HCT116 (cell line): ENCODE data around the gene RFLNA. TPM values are rescaled to one million over a fixed set of nuclear protein-coding genes. Genes with fewer than 3 reads are reported as not detected.

Experiments
- ATAC-seq: fragments of 200-7000 bp; cut with Tn5 transposase; 2 replicates; pipeline ENCODE4 v1.9.1; 2020; ENCODE audit warnings: mild to moderate bottlenecking, moderate library complexity
- BruUV-seq: library from RNA; stranded (reverse); fragments of 400-500 nt; replicated peaks from 2 replicates; lab custom pipeline; 2021; lab: Mats Ljungman, UMichigan
- CTCF ChIA-PET: fragments of 300-600 bp; sonication (Branson Sonifier 250); formaldehyde crosslinking; loops from one replicate; lab custom pipeline; 2021; ENCODE audit warnings: antibody characterized with exemption; lab: Charles Lee
- POLR2A ChIA-PET: fragments of 300-600, 350-600 bp; sonication (Branson Sonifier 250); formaldehyde crosslinking; loops from one replicate; lab custom pipeline; 2021; ENCODE audit warnings: antibody characterized with exemption; lab: Charles Lee
- RAD21 ChIA-PET, 2 experiments: fragments of 300-600 bp; sonication (Branson Sonifier 250); formaldehyde crosslinking; loops; one replicate each; lab custom pipeline; 2023; ENCODE audit warnings: low total read pairs in 2 of 2; ENCODE audit not compliant: uncharacterized antibody in 2 of 2, unreplicated experiment in 2 of 2, low non-redundant PET in 1 of 2; lab: Charles Lee
- DNase-seq: peaks from one replicate; pipeline ENCODE4 v3.0.0-alpha.2; 2010; ENCODE audit warnings: low read depth, low spot score
- H2AFZ ChIP-seq: fragments of 200-600 bp; shearing (Covaris generic), sonication (generic); 2 replicates; pipeline ENCODE4 v1.6.1; 2017; ENCODE audit warnings: low read depth, mixed run types, mixed read lengths, antibody characterized with exemption, low read length; ENCODE audit not compliant: poor library complexity, severe bottlenecking
- H3K27ac ChIP-seq: 2 replicates; pipeline ENCODE4 v1.5.1; 2012; ENCODE audit warnings: low read depth, low read length
- H3K27me3 ChIP-seq: fragments of 200-600 bp; sonication (generic); 2 replicates; pipeline ENCODE4 v1.6.1; 2016; ENCODE audit warnings: mixed run types, low read length, mixed read lengths; ENCODE audit not compliant: insufficient read depth
- H3K36me3 ChIP-seq, 2 experiments: fragments of 200-500 bp in 1 of 2; fragments of 200-600 bp in 1 of 2; sonication (Bioruptor generic) in 1 of 2; sonication (generic) in 1 of 2; 2 replicates each; pipeline versions ENCODE4 v1.5.1 to v1.6.1; 2014 to 2016; ENCODE audit warnings: low read length in 2 of 2, inconsistent platforms in 1 of 2, mixed read lengths in 1 of 2, mixed run types in 1 of 2; ENCODE audit not compliant: insufficient read depth in 2 of 2, control insufficient read depth in 1 of 2
- H3K4me1 ChIP-seq, 2 experiments: fragments of 200-600 bp in 1 of 2; sonication (generic) in 1 of 2; 2 replicates each; pipeline versions ENCODE4 v1.5.1 to v1.6.1; 2012 to 2017; ENCODE audit warnings: low read length in 2 of 2, inconsistent platforms in 1 of 2, mild to moderate bottlenecking in 1 of 2, mixed read lengths in 1 of 2, mixed run types in 1 of 2, moderate library complexity in 1 of 2; ENCODE audit not compliant: insufficient read depth in 2 of 2, control insufficient read depth in 1 of 2
- H3K4me2 ChIP-seq: fragments of 200-600 bp; sonication (generic); 2 replicates; pipeline ENCODE4 v1.6.1; 2017; ENCODE audit warnings: mixed run types, low read length, mixed read lengths
- H3K4me3 ChIP-seq, 2 experiments: fragments of 200-600 bp in 1 of 2; sonication (generic) in 1 of 2; replicated peaks in 1 of 2; 2 replicates each; pipeline ENCODE4 v1.5.1; 2011 to 2016; ENCODE audit warnings: low read length in 2 of 2, control low read depth in 1 of 2, low read depth in 1 of 2, mild to moderate bottlenecking in 1 of 2, mixed read lengths in 1 of 2, mixed run types in 1 of 2
- H3K79me2 ChIP-seq: fragments of 200-600 bp; sonication (generic); 2 replicates; pipeline ENCODE4 v1.6.1; 2017; ENCODE audit warnings: mild to moderate bottlenecking, mixed run types, low read length, moderate library complexity, mixed read lengths; ENCODE audit not compliant: insufficient read depth
- H3K9ac ChIP-seq: fragments of 200-600 bp; sonication (generic); 2 replicates; pipeline ENCODE4 v1.6.1; 2016; ENCODE audit warnings: low read length, mixed read lengths
- H3K9me2 ChIP-seq: fragments of 200-600 bp; sonication (generic), shearing (Covaris generic); 2 replicates; pipeline ENCODE4 v1.6.1; 2017; ENCODE audit warnings: mixed run types, mild to moderate bottlenecking, moderate library complexity; ENCODE audit not compliant: insufficient read depth
- H3K9me3 ChIP-seq, 2 experiments: fragments of 200-500 bp in 1 of 2; fragments of 200-600 bp in 1 of 2; sonication (Bioruptor generic) in 1 of 2; sonication (generic) in 1 of 2; 2 replicates each; pipeline ENCODE4 v1.6.1; 2014 to 2017; ENCODE audit warnings: low read length in 2 of 2, mixed read lengths in 2 of 2, inconsistent platforms in 1 of 2, low read depth in 1 of 2, mild to moderate bottlenecking in 1 of 2, mixed run types in 1 of 2, moderate library complexity in 1 of 2; ENCODE audit not compliant: control insufficient read depth in 1 of 2, insufficient read depth in 1 of 2
- H4K20me1 ChIP-seq: fragments of 200-600 bp; sonication (generic), shearing (Covaris generic); 2 replicates; pipeline ENCODE4 v1.6.1; 2017; ENCODE audit warnings: mixed run types, mild to moderate bottlenecking, moderate library complexity; ENCODE audit not compliant: insufficient read depth
- EZH2 ChIP-seq: fragments of 200-600 bp; sonication (generic); IDR thresholded peaks from 2 replicates; pipeline ENCODE4 v1.6.1; 2017; ENCODE audit warnings: antibody characterized with exemption, mixed run types
- FOSL1 ChIP-seq: IDR thresholded peaks from 2 replicates; pipeline ENCODE4 v1.6.1; 2012; ENCODE audit warnings: low read depth
- JUND ChIP-seq: IDR thresholded peaks from 2 replicates; pipeline ENCODE4 v1.6.1; 2012
- POLR2AphosphoS5 ChIP-seq: IDR thresholded peaks from 2 replicates; pipeline ENCODE4 v1.6.1; 2011; ENCODE audit warnings: mild to moderate bottlenecking, low read depth, low read length, moderate library complexity
- SRF ChIP-seq: IDR thresholded peaks from 2 replicates; pipeline ENCODE4 v1.6.1; 2012; ENCODE audit warnings: low read depth
- YY1 ChIP-seq: IDR thresholded peaks from 2 replicates; pipeline ENCODE4 v1.6.1; 2011; ENCODE audit warnings: low read length, low read depth, moderate library complexity, mild to moderate bottlenecking; ENCODE audit not compliant: insufficient replicate concordance; ENCODE audit errors: extremely low read depth
- ZFX ChIP-seq: fragments of 450-650 bp; IDR thresholded peaks from 2 replicates; pipeline ENCODE4 v1.6.1; 2017
- intact Hi-C: fragments of 100-400 bp; cut with micrococcal nuclease; formaldehyde crosslinking; loops from 2 replicates; pipeline ENCODE4 v1.10.0; 2022
- total RNA-seq: library from RNA; stranded (reverse); gene quantifications from one replicate; pipeline ENCODE4 v1.2.1, GENCODE V29; 2021; ENCODE audit not compliant: unreplicated experiment
- TF ChIP-seq, protein P1 (sequence below): IDR thresholded peaks from 2 replicates; pipeline ENCODE4 v1.6.1; 2012; ENCODE audit warnings: low read depth
- TF ChIP-seq, protein P2 (sequence below): IDR thresholded peaks from 2 replicates; pipeline ENCODE4 v1.6.1; 2012
- TF ChIP-seq, protein P3 (sequence below), 3 experiments: fragments of 200-600 bp in 1 of 3; sonication (generic) in 1 of 3; IDR thresholded peaks in 2 of 3; conservative IDR thresholded peaks in 1 of 3; 2 replicates each; pipeline ENCODE4 v1.5.1; 2012 to 2017; ENCODE audit warnings: low read depth in 2 of 3, low read length in 2 of 3, antibody characterized with exemption in 1 of 3, borderline replicate concordance in 1 of 3, control low read depth in 1 of 3, mild to moderate bottlenecking in 1 of 3, mixed read lengths in 1 of 3, mixed run types in 1 of 3, moderate library complexity in 1 of 3; ENCODE audit not compliant: insufficient read depth in 1 of 3

The RFLNA gene
- total RNA-seq, 1 experiment from 2014 or later: not detected

DNA sequence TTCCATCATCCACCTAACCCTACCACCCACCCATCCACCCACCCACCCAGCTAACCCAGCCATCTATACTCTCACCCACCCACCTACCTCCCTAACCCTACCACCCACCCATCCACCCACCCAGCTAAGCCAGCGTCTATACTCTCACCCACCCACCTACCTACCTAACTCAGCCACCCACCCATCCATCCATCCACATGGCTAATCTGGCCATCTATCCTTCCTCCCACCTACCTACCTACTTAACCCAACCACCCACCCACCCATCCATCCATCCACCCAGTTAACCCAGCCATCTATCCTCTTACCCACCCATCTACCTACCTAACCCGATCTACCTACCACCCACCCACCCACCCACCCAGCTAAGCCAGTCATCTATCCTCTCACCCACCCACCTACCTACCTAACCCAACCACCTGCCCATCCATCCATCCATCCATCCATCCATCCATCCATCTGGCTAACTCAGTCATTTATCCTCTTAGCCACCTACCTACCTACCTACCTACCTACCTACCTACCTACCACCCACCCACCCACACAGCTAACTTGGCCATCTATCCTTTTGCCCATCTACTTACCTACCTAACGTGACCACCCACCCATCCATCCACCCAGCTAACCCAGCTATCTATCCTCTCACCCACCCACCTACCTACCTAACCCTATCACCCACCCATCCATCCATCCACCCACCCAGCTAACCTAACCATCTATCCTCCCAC, 44.1 kb downstream of the RFLNA start (continued):
- TF ChIP-seq, protein P1, sequence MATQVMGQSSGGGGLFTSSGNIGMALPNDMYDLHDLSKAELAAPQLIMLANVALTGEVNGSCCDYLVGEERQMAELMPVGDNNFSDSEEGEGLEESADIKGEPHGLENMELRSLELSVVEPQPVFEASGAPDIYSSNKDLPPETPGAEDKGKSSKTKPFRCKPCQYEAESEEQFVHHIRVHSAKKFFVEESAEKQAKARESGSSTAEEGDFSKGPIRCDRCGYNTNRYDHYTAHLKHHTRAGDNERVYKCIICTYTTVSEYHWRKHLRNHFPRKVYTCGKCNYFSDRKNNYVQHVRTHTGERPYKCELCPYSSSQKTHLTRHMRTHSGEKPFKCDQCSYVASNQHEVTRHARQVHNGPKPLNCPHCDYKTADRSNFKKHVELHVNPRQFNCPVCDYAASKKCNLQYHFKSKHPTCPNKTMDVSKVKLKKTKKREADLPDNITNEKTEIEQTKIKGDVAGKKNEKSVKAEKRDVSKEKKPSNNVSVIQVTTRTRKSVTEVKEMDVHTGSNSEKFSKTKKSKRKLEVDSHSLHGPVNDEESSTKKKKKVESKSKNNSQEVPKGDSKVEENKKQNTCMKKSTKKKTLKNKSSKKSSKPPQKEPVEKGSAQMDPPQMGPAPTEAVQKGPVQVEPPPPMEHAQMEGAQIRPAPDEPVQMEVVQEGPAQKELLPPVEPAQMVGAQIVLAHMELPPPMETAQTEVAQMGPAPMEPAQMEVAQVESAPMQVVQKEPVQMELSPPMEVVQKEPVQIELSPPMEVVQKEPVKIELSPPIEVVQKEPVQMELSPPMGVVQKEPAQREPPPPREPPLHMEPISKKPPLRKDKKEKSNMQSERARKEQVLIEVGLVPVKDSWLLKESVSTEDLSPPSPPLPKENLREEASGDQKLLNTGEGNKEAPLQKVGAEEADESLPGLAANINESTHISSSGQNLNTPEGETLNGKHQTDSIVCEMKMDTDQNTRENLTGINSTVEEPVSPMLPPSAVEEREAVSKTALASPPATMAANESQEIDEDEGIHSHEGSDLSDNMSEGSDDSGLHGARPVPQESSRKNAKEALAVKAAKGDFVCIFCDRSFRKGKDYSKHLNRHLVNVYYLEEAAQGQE: no peak
- TF ChIP-seq POLR2AphosphoS5: no peak
- TF ChIP-seq, protein P2, sequence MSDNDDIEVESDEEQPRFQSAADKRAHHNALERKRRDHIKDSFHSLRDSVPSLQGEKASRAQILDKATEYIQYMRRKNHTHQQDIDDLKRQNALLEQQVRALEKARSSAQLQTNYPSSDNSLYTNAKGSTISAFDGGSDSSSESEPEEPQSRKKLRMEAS: no peak
- TF ChIP-seq, all 23 proteins: peak for 0

DNA sequence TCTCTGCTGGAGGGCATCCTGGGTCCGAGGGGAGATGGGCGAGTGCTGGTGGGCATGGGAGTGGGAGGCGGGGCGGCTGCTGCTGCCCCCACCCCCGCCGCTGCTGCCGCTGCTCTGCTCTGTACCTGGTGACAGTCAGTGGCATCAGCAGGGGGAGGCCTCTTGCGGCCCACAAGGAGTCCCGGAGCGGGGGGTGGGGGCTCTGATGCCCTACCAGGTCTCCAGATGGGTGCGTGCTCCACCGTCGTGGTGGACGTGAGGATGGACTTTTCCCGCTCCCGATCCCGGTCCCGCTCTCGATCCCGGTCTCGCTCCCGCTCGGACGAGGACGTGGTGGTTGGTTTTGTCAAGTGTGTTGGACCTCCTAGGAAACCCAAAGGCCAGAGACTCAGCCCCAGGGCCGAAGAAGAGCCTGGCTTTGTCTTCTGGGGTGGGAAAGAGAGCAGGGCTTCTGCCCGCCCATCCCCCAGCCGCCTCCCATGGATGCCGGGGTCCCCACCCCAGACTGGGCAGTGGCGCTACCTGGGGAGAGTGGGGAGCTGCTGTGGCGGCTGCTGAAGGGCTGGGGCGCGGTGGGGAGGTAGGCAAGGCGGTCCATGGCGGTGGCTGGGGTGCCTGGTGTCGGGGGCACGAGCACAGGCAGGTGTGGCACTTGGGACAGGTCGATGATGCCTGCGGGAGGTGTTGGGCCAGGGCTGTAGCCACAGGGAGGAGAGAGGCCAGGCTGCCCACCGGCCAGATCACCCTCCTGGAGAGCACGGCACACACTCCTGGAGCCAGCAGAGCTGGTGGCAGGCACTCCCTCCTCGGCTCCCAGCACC, 45.4 kb downstream of the RFLNA start:
- Histone ChIP-seq H3K9me3 (no peaks in the 10 kb centered on the region), H3K27ac (no peak overlapping the region), H3K27me3 (no peaks in the 10 kb centered on the region), H3K4me3 (no peak overlapping the region), H3K9ac (no peak overlapping the region), H4K20me1 (no peaks in the 10 kb centered on the region), H3K9me2 (no peaks in the 10 kb centered on the region), H2AFZ (no peak overlapping the region), H3K79me2 (no peaks in the 10 kb centered on the region), H3K4me1 (no peaks in the 10 kb centered on the region), H3K4me2 (no peak overlapping the region), H3K36me3 (peaks cover 2 to 10% of the 10 kb centered on the region in 2 experiments; a peak in 2 of 4 replicates)
- CTCF ChIA-PET: no interaction called here
- RAD21 ChIA-PET: no interaction called here
- BruUV-seq: no TSS peak
- ATAC-seq: no peak
- TF ChIP-seq ZFX: no peak
- TF ChIP-seq SRF: no peak
- TF ChIP-seq FOSL1: no peak
- TF ChIP-seq, protein P1: no peak
- TF ChIP-seq YY1: no peak
- TF ChIP-seq, protein P3, sequence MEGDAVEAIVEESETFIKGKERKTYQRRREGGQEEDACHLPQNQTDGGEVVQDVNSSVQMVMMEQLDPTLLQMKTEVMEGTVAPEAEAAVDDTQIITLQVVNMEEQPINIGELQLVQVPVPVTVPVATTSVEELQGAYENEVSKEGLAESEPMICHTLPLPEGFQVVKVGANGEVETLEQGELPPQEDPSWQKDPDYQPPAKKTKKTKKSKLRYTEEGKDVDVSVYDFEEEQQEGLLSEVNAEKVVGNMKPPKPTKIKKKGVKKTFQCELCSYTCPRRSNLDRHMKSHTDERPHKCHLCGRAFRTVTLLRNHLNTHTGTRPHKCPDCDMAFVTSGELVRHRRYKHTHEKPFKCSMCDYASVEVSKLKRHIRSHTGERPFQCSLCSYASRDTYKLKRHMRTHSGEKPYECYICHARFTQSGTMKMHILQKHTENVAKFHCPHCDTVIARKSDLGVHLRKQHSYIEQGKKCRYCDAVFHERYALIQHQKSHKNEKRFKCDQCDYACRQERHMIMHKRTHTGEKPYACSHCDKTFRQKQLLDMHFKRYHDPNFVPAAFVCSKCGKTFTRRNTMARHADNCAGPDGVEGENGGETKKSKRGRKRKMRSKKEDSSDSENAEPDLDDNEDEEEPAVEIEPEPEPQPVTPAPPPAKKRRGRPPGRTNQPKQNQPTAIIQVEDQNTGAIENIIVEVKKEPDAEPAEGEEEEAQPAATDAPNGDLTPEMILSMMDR (IDR thresholded peaks at IDR 0.05 in 2 of 3, conservative IDR thresholded peaks at IDR 0.05 in 1 of 3; ENCODE audit: borderline replicate concordance in 1 of 3, insufficient read depth in 1 of 3, low read depth in 2 of 3, low read length in 2 of 3): no peak
- no peak for TF ChIP-seq JUND
- TF ChIP-seq EZH2: no peak
- no peak for DNase-seq
- intact Hi-C loops: no loop called here
- POLR2A ChIA-PET: no interaction called here
